Measurements from ENCODE around the gene PICK1. TPM values are rescaled to one million over a fixed set of nuclear protein-coding genes. Genes with fewer than 3 reads are reported as not detected.
A peak's percentile ranks its signal among the peaks of the same experiment; 100 is the strongest.

Gene PICK1
- polyA plus RNA-seq (26.8 to 33.0 TPM (median 28.8 TPM) in 3 replicates), polyA minus RNA-seq (28.4 to 38.8 TPM (median 31.8 TPM) in 3 replicates)
- 19.1 TPM for polyA plus RNA-seq (2011; ENCODE audit: low read depth)
- polyA plus RNA-seq (2011; cell fraction: cytosol; rRNA removed): 20.1 and 26.9 TPM in 2 replicates
- 55.5 and 68.0 TPM in 2 replicates for polyA plus RNA-seq (2011; cell fraction: nucleus; rRNA removed)
- polyA plus RNA-seq (2012; ENCODE audit: low replicate concordance): 12.1 and 20.9 TPM in 2 replicates
- 14.6 TPM for polyA minus RNA-seq (2011; cell fraction: cytosol; rRNA and poly(A)+ RNA removed)
- polyA minus RNA-seq (2011; cell fraction: nucleus; rRNA and poly(A)+ RNA removed): 15.1 and 23.4 TPM in 2 replicates

GRCh38 chr22:38056969-38057891 lies at the start of gene PICK1:
TSS of gene PICK1 (plus strand) at chr22:38057404. CDS start at chr22:38057810, 406 bp downstream.
- dilution Hi-C loops (cut with MboI; ENCODE audit: extremely low pct_ligation_motif_present, low sequenced_read_pairs): no loop called here
- no peak for DNase-seq (ENCODE audit: low read depth, low spot score)
- Histone ChIP-seq H3K9ac (ENCODE audit: control insufficient read depth, extremely low read depth, insufficient read depth, low read length) (peak within 1 kb of the TSS; percentile 87), H4K20me1 (ENCODE audit: control insufficient read depth, extremely low read depth, insufficient read depth, low read length) (no peaks in the 10 kb centered on the region), H3K27ac (ENCODE audit: control insufficient read depth, insufficient read depth, low read length) (peak within 1 kb of the TSS; percentile 89), H3K36me3 (ENCODE audit: control insufficient read depth in 2 of 2, extremely low read depth in 1 of 2, insufficient read depth in 2 of 2, low read length in 2 of 2) (peaks cover 12 to 13% of the 10 kb centered on the region in 2 experiments), H2AFZ (ENCODE audit: control insufficient read depth, low read length) (peak within 1 kb of the TSS; percentile 96), H3K27me3 (ENCODE audit: control insufficient read depth, extremely low read depth, insufficient read depth, low read length) (no peaks in the 10 kb centered on the region), H3K9me1 (ENCODE audit: control insufficient read depth, extremely low read depth, insufficient read depth, low read length) (no peaks in the 10 kb centered on the region), H3K4me3 (ENCODE audit: control insufficient read depth in 2 of 3, extremely low read depth in 1 of 3, insufficient read depth in 2 of 3, low read depth in 1 of 3, low read length in 3 of 3) (peak within 1 kb of the TSS; percentile 61 to 84 (median 81)), H3K4me2 (ENCODE audit: control insufficient read depth, extremely low read depth, insufficient read depth, low read depth, low read length) (peak within 1 kb of the TSS; percentile 81), H3K9me3 (ENCODE audit: control insufficient read depth, low read depth, low read length) (no peaks in the 10 kb centered on the region), H3K79me2 (ENCODE audit: control insufficient read depth, insufficient read depth, low read length) (no peaks in the 10 kb centered on the region), H3K4me1 (ENCODE audit: control insufficient read depth, extremely low read depth, insufficient read depth, low read length) (peaks cover 5% of the 10 kb centered on the region)
- TF ChIP-seq CTCF (optimal IDR thresholded peaks at IDR 0.05 in 1 of 3, IDR thresholded peaks at IDR 0.05 in 1 of 3, conservative IDR thresholded peaks at IDR 0.05 in 1 of 3; ENCODE audit: extremely low read depth in 1 of 3, insufficient read depth in 2 of 3, low read length in 3 of 3): peak in 1 of 3 experiments; percentile 17
- no peak for TF ChIP-seq EZH2 (IDR thresholded peaks at IDR 0.05; ENCODE audit: low read length)
- FAIRE-seq: peak; percentile 91

GRCh38 chr22:38009000-38009806 lies 48.0 kb upstream of the PICK1 start:
- Histone ChIP-seq H4K20me1 (ENCODE audit: control insufficient read depth, extremely low read depth, insufficient read depth, low read length) (no peaks in the 10 kb centered on the region), H3K4me2 (ENCODE audit: control insufficient read depth, extremely low read depth, insufficient read depth, low read depth, low read length) (no peak overlapping the region), H3K9ac (ENCODE audit: control insufficient read depth, extremely low read depth, insufficient read depth, low read length) (no peak overlapping the region), H3K27ac (ENCODE audit: control insufficient read depth, insufficient read depth, low read length) (no peak overlapping the region), H2AFZ (ENCODE audit: control insufficient read depth, low read length) (no peak overlapping the region), H3K27me3 (ENCODE audit: control insufficient read depth, extremely low read depth, insufficient read depth, low read length) (no peaks in the 10 kb centered on the region), H3K4me3 (ENCODE audit: control insufficient read depth in 2 of 3, extremely low read depth in 1 of 3, insufficient read depth in 2 of 3, low read depth in 1 of 3, low read length in 3 of 3) (no peak overlapping the region), H3K36me3 (ENCODE audit: control insufficient read depth in 2 of 2, extremely low read depth in 1 of 2, insufficient read depth in 2 of 2, low read length in 2 of 2) (no peaks in the 10 kb centered on the region), H3K9me3 (ENCODE audit: control insufficient read depth, low read depth, low read length) (no peaks in the 10 kb centered on the region), H3K4me1 (ENCODE audit: control insufficient read depth, extremely low read depth, insufficient read depth, low read length) (no peaks in the 10 kb centered on the region), H3K9me1 (ENCODE audit: control insufficient read depth, extremely low read depth, insufficient read depth, low read length) (no peaks in the 10 kb centered on the region), H3K79me2 (ENCODE audit: control insufficient read depth, insufficient read depth, low read length) (no peaks in the 10 kb centered on the region)
- FAIRE-seq (no peak), DNase-seq (ENCODE audit: low read depth, low spot score) (no peak)
- no peak for TF ChIP-seq CTCF (optimal IDR thresholded peaks at IDR 0.05 in 1 of 3, IDR thresholded peaks at IDR 0.05 in 1 of 3, conservative IDR thresholded peaks at IDR 0.05 in 1 of 3; ENCODE audit: extremely low read depth in 1 of 3, insufficient read depth in 2 of 3, low read length in 3 of 3)
- TF ChIP-seq EZH2 (IDR thresholded peaks at IDR 0.05; ENCODE audit: low read length): no peak
- dilution Hi-C loops (cut with MboI; ENCODE audit: extremely low pct_ligation_motif_present, low sequenced_read_pairs): no loop called here

All from keratinocyte (primary cell).